NCI-H2227 treated with DMSO at 0.1 percent for 48 hours (cell line): Measurements from ENCODE around the gene GGT6.
"Not testable (repeated sequence)": the region's sequence is repeated elsewhere in the genome, so short reads cannot be mapped to it uniquely, and the experiment has no call there.

ENCODE experiments used
- DNase-seq: peaks from one replicate; lab custom pipeline; 2025; lab: John Stamatoyannopoulos, UW

The GGT6 gene

GRCh38 chr17:4592240-4593005 is 32.0 kb upstream of the GGT6 start:
- DNase-seq = no peak

DNA sequence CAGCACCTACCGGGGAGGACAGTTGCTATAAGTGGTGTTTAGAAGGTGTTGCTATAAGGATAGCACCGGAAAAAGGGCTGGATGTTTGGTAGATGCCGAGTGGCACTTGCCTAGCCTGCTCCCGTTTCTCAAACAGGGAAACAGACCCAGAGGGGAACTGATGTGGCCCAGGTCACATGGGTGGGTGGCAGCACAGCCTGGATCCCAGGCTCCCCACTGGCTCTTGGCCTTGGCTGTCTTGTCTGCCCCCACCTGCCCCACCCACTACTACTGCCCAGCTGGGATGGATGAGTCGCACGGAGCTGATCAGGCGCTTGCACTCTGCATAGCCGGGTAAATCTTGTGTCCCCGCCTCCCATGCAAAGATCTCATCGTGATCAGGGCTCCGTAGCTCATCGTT is 31.2 kb upstream of the GGT6 start:
- no peak for DNase-seq

DNA sequence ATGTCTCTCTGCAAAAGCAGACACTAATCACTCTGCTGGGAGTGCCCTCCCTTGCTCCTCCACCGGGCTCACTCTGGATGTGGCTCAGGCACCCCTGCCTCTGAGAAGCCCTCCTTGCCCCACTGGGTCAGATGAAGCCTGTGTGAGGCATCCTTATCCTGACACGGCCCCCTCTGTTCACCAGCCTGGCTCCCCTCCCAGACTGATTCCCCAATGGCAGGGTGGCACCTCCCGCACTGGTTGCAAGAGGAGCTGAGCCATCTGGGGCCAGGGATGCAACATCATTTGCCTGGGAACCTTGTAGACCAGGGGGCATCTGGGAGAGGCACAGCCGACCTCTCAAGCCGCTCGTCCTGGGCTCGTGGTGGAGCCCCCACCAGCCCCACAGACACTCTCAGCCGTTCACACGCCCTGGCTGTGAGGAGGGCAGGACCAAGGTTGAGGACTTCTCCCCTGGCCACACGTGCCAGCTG is 30.6 kb upstream of the GGT6 start:
- DNase-seq = no peak

- not testable (repeated sequence) for DNase-seq
These were observed 29.7 kb upstream of the GGT6 start for GRCh38 chr17:4590042-4590441.

DNA sequence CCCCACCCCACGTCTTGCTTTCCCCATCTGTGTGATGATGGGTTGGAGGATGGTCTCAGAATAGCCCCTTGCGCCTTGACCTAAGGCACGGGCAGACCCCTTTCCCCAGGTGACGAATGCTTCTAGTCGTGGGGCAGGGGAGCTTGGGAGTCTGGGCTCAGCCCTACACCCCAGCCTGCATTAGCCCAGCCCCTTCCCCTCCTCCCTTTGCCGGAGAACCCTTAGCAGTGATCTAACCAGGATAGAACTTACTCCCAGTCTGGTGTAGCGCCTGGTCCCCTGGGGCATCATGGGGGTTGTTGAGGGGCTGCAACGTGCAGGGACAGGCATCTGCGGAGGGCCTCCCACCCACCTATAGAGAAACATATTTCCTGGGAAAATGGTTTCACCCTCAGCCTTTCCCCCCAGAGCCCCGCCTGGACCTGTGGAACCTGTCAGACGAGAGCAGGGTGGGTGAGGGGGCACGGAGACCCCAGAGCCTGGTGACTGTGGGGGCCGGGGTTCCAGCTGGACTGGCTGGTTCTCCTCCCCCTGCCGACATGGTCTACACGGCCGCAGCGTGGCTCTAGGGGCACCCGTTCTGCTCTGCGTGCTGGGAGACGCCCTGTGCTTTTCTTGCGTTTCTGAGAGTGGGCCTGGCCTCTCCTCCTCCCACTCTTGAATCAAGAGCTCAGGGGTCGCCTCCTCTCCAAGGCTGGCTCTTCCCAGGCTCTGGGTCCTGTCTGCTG is 28.7 kb upstream of the GGT6 start:
- no peak for DNase-seq

DNA sequence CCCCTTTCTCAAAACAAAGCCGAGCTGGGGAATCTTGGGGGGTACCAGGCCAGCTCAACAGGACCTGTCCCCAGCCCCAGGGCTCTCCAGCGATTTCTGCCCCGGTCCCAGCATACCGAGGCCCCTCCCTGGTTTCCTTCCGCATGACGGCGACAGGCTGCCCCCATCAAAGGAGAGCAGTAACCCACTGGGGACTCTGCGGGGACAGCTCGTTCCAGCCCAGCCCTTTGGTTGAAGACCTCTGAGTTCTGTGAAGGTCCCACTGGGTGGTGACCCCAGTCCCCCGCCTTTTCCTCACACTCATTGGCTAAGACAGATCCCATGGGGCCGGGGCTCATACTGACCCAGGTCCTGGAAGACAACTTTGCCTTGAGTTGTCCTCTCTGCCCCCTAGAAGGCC is 28.0 kb upstream of the GGT6 start:
- no peak for DNase-seq

DNA sequence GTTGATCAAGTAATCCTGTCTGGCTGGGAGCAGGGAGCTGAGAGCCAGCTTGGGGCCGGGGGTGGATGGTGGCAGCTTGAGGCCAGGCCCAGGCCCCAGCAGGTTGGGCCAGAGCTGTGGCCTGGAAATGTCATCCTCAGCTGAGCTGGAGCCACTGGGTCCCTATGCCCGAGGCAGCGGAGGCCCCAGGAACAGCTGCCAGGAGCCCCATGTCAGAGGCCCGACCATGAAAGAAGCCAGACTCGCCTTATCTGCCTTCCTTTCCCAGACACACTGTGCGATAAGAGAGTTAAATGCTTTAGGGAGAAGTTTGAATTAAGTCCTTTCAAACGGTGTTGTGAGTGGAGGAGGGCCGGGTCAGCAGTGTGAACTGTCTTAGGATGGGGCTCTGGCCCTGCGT is 27.4 kb upstream of the GGT6 start:
- DNase-seq = no peak

GRCh38 chr17:4587195-4587594 is 26.8 kb upstream of the GGT6 start:
- DNase-seq = no peak

DNA sequence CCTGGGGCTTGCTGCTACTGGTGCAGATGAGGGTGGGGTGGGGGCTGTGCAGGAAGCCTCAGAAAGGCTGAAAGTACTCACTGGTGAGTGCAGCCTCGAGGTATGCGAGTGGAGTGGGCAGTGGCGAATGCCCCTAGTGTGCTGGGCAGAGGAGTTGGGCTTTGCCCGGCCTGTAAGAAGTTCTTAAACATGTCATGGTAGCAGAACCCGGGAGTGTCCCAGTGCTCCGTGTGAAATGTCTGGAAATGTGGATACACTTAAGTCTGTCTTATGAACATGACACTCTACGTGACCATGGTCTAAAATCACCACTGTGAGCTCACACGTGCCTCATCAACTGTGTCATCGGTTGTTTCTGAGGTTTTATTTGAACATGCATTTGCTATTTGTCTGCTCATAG is 25.7 kb upstream of the GGT6 start:
- no peak for DNase-seq

DNA sequence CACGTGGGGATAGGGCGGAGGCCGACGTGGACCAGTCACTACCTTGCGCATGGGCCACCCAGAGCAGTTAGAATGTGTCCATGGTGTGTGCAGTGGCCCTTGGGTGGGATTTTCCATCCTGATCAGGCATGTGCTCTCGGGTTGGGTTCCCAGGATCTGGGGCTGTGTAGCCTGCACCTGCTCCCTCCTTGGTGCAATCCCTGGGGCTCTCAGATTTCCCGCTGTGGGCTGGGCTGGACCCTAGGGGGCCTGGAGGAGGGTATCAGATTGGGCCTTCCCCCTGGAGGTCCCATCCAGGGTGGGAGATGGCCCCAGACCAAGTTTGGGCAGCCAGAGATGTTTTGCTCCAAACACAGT is 25.2 kb upstream of the GGT6 start:
- DNase-seq = no peak

DNA sequence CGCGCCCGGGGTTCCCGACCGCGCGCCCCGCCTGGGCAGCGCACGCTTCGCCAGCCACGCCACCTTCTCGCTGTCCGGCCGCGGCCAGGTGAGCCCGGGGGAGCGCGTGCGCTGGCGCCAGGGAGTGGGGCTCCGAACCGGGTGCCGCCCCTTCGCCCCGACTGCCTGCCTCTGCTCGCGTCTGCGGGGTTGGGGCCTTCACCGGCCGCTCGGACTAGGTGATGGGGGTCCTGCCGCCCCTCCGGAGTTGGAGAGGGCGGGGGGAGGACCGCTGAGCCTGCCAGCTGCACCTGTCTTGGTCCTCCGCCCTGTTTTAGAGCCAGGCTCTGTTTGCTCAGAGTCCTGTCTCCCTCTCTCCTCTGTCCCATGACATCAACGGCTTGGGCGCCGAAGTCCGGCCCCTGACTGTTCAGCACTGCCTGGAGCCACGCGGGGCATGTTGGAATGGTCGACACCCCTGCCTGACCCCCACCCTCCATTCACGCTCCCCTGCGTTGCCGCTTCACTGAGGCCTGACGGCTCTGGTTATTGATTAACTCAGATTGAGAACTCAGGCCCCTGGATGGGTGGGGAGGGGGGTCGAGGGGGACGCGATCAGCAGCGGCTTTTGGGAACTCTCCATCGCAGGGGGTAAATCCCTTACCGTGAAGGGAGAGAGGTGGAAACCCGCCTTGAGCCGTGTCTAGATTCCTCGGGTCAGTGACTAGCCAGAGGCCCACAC is 24.7 kb upstream of the GGT6 start:
- no peak for DNase-seq

DNA sequence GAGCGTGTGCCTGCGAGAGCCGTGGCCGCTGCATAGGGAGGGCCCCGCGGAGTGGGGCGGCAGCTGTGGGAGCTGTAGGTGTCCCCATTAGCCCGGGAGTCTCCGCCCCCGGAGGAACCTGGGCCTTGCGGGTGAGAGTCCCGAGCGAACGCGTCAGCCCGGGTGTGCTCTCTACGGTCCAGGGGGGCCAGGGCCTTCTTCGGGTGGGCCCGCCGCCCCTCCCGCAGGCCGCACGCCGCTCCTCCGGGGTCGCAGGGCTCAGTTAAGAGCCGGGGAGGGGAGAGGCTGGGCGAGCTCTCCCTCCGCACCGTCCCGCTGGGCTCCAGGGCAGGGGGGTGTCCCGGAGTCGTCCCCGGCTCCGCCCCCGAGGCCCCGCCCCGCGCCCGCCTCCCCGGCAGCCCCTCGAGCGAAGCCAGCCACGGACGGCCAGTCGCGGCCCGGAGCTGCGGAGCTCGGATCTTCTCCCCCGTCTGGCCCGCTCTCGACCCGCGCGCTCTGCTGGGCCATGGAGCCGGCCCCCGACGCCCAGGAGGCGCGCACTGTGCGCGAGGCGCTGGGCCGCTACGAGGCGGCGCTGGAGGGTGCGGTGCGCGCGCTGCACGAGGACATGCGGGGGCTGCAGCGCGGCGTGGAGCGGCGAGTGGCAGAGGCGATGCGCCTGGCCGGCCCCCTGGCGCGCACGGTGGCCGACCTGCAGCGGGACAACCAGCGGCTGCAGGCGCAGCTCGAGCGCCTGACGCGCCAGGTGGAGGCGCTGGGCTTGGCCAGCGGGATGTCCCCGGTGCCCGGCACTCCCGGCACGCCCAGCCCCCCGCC is 23.9 kb upstream of the GGT6 start, which contains the start of gene SMTNL2:
Gene SMTNL2, plus strand, starts transcription at position 429 of the 816 bp plus-strand sequence. Its CDS starts 77 bp downstream, at position 506.
- no peak for DNase-seq

DNA sequence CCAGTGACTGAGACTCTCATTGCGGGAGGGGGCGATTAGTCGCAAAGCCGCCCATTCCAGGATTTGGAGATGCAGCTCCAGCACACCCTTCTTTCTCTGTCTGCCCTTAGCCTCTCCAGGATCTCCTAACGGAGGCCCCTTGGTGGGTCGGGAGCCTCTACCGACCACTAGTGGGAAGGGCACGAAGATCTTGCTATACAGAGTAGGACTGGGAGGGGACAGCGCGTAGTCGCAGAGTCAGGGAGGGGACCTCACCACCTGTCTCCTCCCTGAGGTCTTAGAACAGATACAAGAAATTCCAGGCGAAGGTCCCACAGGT is 23.4 kb upstream of the GGT6 start:
- no peak for DNase-seq

- no peak for DNase-seq
These were observed 22.8 kb upstream of the GGT6 start for GRCh38 chr17:4583206-4583605.

GRCh38 chr17:4582691-4583090 is 22.3 kb upstream of the GGT6 start:
- no peak for DNase-seq

GRCh38 chr17:4582101-4582501 is 21.7 kb upstream of the GGT6 start:
- DNase-seq = no peak

- no peak for DNase-seq
These were observed 19.9 kb upstream of the GGT6 start for GRCh38 chr17:4580291-4580690.

- DNase-seq = no peak
These were observed 19.3 kb upstream of the GGT6 start for GRCh38 chr17:4579678-4580077.

GRCh38 chr17:4578349-4578748 is 18.0 kb upstream of the GGT6 start:
- not testable (repeated sequence) for DNase-seq

DNA sequence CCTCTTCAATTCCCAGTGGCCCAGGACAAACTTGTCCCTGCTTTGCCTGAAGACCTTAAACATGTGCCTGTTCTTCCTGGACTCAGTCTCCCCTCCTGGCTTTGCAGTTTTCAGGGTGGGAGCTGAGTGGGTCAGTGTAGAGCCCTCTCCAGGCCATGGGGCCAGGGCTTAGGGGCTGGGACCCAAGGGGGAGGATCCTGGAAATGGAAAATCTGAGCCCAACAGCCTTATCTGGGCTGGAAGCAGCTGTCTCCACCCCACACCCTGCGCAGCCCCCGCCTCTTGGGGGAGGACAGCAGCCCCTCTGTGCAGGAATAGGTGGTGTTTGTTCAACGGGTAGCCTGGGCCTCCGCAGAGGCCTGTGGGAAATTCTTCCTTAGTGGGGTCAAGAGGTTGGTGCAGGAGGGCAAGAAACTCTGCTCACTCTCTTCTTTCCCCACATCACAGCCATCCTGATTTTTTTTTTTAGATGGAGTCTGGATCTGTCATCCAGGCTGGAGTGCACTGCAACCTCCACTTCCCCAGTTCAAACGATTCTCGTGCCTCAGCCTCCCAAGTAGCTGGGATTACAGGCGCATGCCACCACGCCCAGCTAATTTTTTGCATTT is 17.1 kb upstream of the GGT6 start:
- DNase-seq = no peak

GRCh38 chr17:4576729-4577322 is 16.4 kb upstream of the GGT6 start:
- DNase-seq = no peak
